Measurements from ENCODE around the gene PLXNA4. TPM values are rescaled to one million over a fixed set of nuclear protein-coding genes. Genes with fewer than 3 reads are reported as not detected.

Gene PLXNA4
- polyA plus RNA-seq, 2 of the 4 experiments (the other 2 are of a cell fraction), result 0.12 to 0.34 TPM

- no peak for ATAC-seq
- no peak overlapping the region for H3K4me3 ChIP-seq
- FAIRE-seq, result no peak
- TF ChIP-seq GATA3 (IDR thresholded peaks at IDR 0.05; ENCODE audit: borderline replicate concordance) (no peak), POLR2A (IDR thresholded peaks at IDR 0.05; ENCODE audit: low read length) (no peak), SMC3 (IDR thresholded peaks at IDR 0.05) (no peak), EP300 (IDR thresholded peaks at IDR 0.05) (no peak), BHLHE40 (IDR thresholded peaks at IDR 0.05; ENCODE audit: low read depth, low read length) (no peak), MYC (IDR thresholded peaks at IDR 0.05; ENCODE audit: borderline replicate concordance, low read length) (no peak)
- H3K27ac ChIP-seq, result no peak overlapping the region
- H3K4me1 ChIP-seq, result no peaks in the 10 kb centered on the region
- WGBS (ENCODE audit: missing lambda C conversion rate), result 21% methylated on average over 4 of the region's 4 CpGs
- no peak overlapping the region for H3K4me2 ChIP-seq
- 0 out of 3 replicates have a peak, but pooled peaks cover 2% of the 10 kb centered on the region for H3K9me3 ChIP-seq
- POLR2A ChIA-PET, result no interaction called here
- DNase-seq (ENCODE audit: low read depth in 1 of 2, low spot score in 1 of 2), result no peak
- CTCF ChIA-PET, result no interaction called here
Observed at GRCh38 chr7:132348341-132348740, 227.9 kb downstream of the PLXNA4 start.

GRCh38 chr7:132347858-132348257 is 228.4 kb downstream of the PLXNA4 start:
- Histone ChIP-seq H3K27ac (no peak overlapping the region), H3K4me2 (no peak overlapping the region), H3K4me3 (no peak overlapping the region), H3K4me1 (no peaks in the 10 kb centered on the region), H3K9me3 (0 out of 3 replicates have a peak, but pooled peaks cover 2% of the 10 kb centered on the region)
- TF ChIP-seq JUN (IDR thresholded peaks at IDR 0.05) (no peak), JUNB (IDR thresholded peaks at IDR 0.05) (no peak), RARB (CRISPR knock-in tag; IDR thresholded peaks at IDR 0.05) (no peak), HOXB13 (CRISPR knock-in tag; IDR thresholded peaks at IDR 0.05; ENCODE audit: low read depth) (no peak), PHF8 (IDR thresholded peaks at IDR 0.05; ENCODE audit: borderline replicate concordance, low read depth) (no peak), ZFP36 (IDR thresholded peaks at IDR 0.05; ENCODE audit: borderline replicate concordance, partially characterized antibody) (no peak), EHMT2 (IDR thresholded peaks at IDR 0.05; ENCODE audit: low read depth) (no peak), ATOH8 (CRISPR knock-in tag; IDR thresholded peaks at IDR 0.05; ENCODE audit: low read depth) (no peak), CHD4 (IDR thresholded peaks at IDR 0.05; ENCODE audit: borderline replicate concordance) (no peak), MAFK (IDR thresholded peaks at IDR 0.05; ENCODE audit: partially characterized antibody) (no peak), CTCF (IDR thresholded peaks at IDR 0.05) (no peak), NR3C1 (IDR thresholded peaks at IDR 0.05) (no peak), ZSCAN20 (CRISPR knock-in tag; IDR thresholded peaks at IDR 0.05) (no peak), REST (IDR thresholded peaks at IDR 0.05) (no peak), RFX5 (IDR thresholded peaks at IDR 0.05) (no peak), FOSB (CRISPR knock-in tag; IDR thresholded peaks at IDR 0.05) (no peak), TFCP2L1 (CRISPR knock-in tag; IDR thresholded peaks at IDR 0.05) (no peak), EHF (CRISPR knock-in tag; IDR thresholded peaks at IDR 0.05) (no peak)
- no peak for DNase-seq (ENCODE audit: low read depth in 1 of 2, low spot score in 1 of 2)
- FAIRE-seq, result no peak
- CTCF ChIA-PET, result interaction anchor here (1.3 kb wide), 1 partner anchor 8 kb away, joined by 3 read pairs; no protein-coding TSS in a partner anchor
- POLR2A ChIA-PET, result no interaction called here
- 26% methylated on average over 3 of the region's 3 CpGs for WGBS (ENCODE audit: missing lambda C conversion rate)
- no peak for ATAC-seq

Data from A549 (cell line).